DOHH2 (cell line): ENCODE data around the gene ADAMTS7.
"Not testable (repeated sequence)": the region's sequence is repeated elsewhere in the genome, so short reads cannot be mapped to it uniquely, and the experiment has no call there.

Experiments used
- H3F3A ChIP-seq: fragments of 200-600 bp; sonication (generic), shearing (Covaris generic); 2 replicates; pipeline ENCODE4 v1.6.0; 2016; ENCODE audit warnings: antibody characterized with exemption, mild to moderate bottlenecking; ENCODE audit not compliant: control insufficient read depth, insufficient read depth
- H3K27ac ChIP-seq: fragments of 200-600 bp; sonication (generic); 2 replicates; pipeline ENCODE4 v1.5.1; 2014; ENCODE audit warnings: low read depth, mild to moderate bottlenecking, low read length, moderate library complexity
- H3K27me3 ChIP-seq: fragments of 200-600 bp; sonication (generic); 2 replicates; pipeline ENCODE4 v1.6.1; 2014; ENCODE audit warnings: mild to moderate bottlenecking, low read length, mixed read lengths; ENCODE audit not compliant: control insufficient read depth
- H3K36me3 ChIP-seq: fragments of 200-600 bp; sonication (generic); 2 replicates; pipeline ENCODE4 v1.6.1; 2014; ENCODE audit warnings: mild to moderate bottlenecking, low read length, moderate library complexity, mixed read lengths; ENCODE audit not compliant: control insufficient read depth
- H3K4me1 ChIP-seq: fragments of 200-600 bp; sonication (generic); 2 replicates; pipeline ENCODE4 v1.6.1; 2014; ENCODE audit warnings: mild to moderate bottlenecking, low read length, mixed read lengths; ENCODE audit not compliant: control insufficient read depth
- H3K4me2 ChIP-seq: fragments of 200-600 bp; sonication (generic); 2 replicates; pipeline ENCODE4 v1.6.0; 2014; ENCODE audit warnings: mild to moderate bottlenecking, low read length, moderate library complexity
- H3K4me3 ChIP-seq: fragments of 200-600 bp; sonication (generic); 2 replicates; pipeline ENCODE4 v1.5.1; 2014; ENCODE audit warnings: mild to moderate bottlenecking, low read length, mixed read lengths
- H3K79me2 ChIP-seq: fragments of 200-600 bp; sonication (generic); 2 replicates; pipeline ENCODE4 v1.6.1; 2014; ENCODE audit warnings: mild to moderate bottlenecking, low read length, mixed read lengths; ENCODE audit not compliant: control insufficient read depth
- H3K9me2 ChIP-seq: fragments of 200-600 bp; sonication (generic); replicated peaks from 2 replicates; pipeline ENCODE4 v1.6.1; 2014; ENCODE audit warnings: mild to moderate bottlenecking, low read length, mixed read lengths; ENCODE audit not compliant: control insufficient read depth
- H3K9me3 ChIP-seq: fragments of 200-600 bp; sonication (generic); 2 replicates; pipeline ENCODE4 v1.6.1; 2014; ENCODE audit warnings: antibody characterized with exemption, low read length, mixed read lengths; ENCODE audit not compliant: control insufficient read depth, insufficient read depth
- H4K20me1 ChIP-seq: fragments of 200-600 bp; sonication (generic); 2 replicates; pipeline ENCODE4 v1.6.0; 2014; ENCODE audit warnings: low read depth, mild to moderate bottlenecking, antibody characterized with exemption, low read length, moderate library complexity; ENCODE audit not compliant: control insufficient read depth, insufficient read depth
- CTCF ChIP-seq: fragments of 200-600 bp; sonication (generic); IDR thresholded peaks from one replicate; pipeline ENCODE4 v1.5.1; 2014; ENCODE audit warnings: antibody characterized with exemption, mild to moderate bottlenecking, low read depth, low read length; ENCODE audit not compliant: poor library complexity, severe bottlenecking
- EZH2phosphoT487 ChIP-seq: fragments of 200-600 bp; sonication (generic); IDR thresholded peaks from 2 replicates; pipeline ENCODE4 v1.6.1; 2017; ENCODE audit warnings: borderline replicate concordance, mild to moderate bottlenecking, antibody characterized with exemption, low read length, moderate library complexity, mixed read lengths

The ADAMTS7 gene

GRCh38 chr15:78766041-78766440, 45.2 kb downstream of the ADAMTS7 start:
- Histone ChIP-seq H3F3A (no peaks in the 10 kb centered on the region), H3K27ac (no peak overlapping the region), H3K9me2 (no peaks in the 10 kb centered on the region), H3K36me3 (no peaks in the 10 kb centered on the region), H3K79me2 (no peaks in the 10 kb centered on the region), H4K20me1 (no peaks in the 10 kb centered on the region), H3K27me3 (no peaks in the 10 kb centered on the region), H3K4me1 (peaks cover 26% of the 10 kb centered on the region), H3K4me2 (no peak overlapping the region), H3K4me3 (no peak overlapping the region), H3K9me3 (no peaks in the 10 kb centered on the region)
- TF ChIP-seq EZH2phosphoT487 (no peak), CTCF (no peak)

GRCh38 chr15:78765154-78765860, 46.0 kb downstream of the ADAMTS7 start:
- not testable (repeated sequence) for H3K36me3 ChIP-seq, H3K4me2 ChIP-seq, H3F3A ChIP-seq, H3K4me3 ChIP-seq, H3K9me2 ChIP-seq, H3K79me2 ChIP-seq, H3K27ac ChIP-seq, H3K9me3 ChIP-seq, H4K20me1 ChIP-seq, H3K27me3 ChIP-seq
- H3K4me1 ChIP-seq = peaks cover 33% of the 10 kb centered on the region

GRCh38 chr15:78764340-78765153, 46.7 kb downstream of the ADAMTS7 start:
- not testable (repeated sequence) for H3K9me3 ChIP-seq, H4K20me1 ChIP-seq, H3K4me2 ChIP-seq, H3K4me3 ChIP-seq, H3K36me3 ChIP-seq, H3K27me3 ChIP-seq, H3K79me2 ChIP-seq, H3F3A ChIP-seq, H3K9me2 ChIP-seq, H3K27ac ChIP-seq
- peaks cover 41% of the 10 kb centered on the region for H3K4me1 ChIP-seq

GRCh38 chr15:78763796-78764241, 47.4 kb downstream of the ADAMTS7 start:
- no peak overlapping the region for H3K4me3 ChIP-seq
- no peak overlapping the region for H3K4me2 ChIP-seq
- no peaks in the 10 kb centered on the region for H3K79me2 ChIP-seq
- H3K4me1 ChIP-seq = peaks cover 44% of the 10 kb centered on the region
- no peak for TF ChIP-seq CTCF
- TF ChIP-seq EZH2phosphoT487 = no peak
- H3K9me2 ChIP-seq = no peaks in the 10 kb centered on the region
- H3K27ac ChIP-seq = no peak overlapping the region
- no peaks in the 10 kb centered on the region for H3F3A ChIP-seq
- H3K9me3 ChIP-seq = no peaks in the 10 kb centered on the region
- no peaks in the 10 kb centered on the region for H4K20me1 ChIP-seq
- no peaks in the 10 kb centered on the region for H3K36me3 ChIP-seq
- H3K27me3 ChIP-seq = no peaks in the 10 kb centered on the region
